ENCODE results near the gene CXCR4.

Gene CXCR4

GRCh38 chr2:136067897-136068580 is 49.9 kb downstream of the CXCR4 start:
- TF ChIP-seq, protein P1, sequence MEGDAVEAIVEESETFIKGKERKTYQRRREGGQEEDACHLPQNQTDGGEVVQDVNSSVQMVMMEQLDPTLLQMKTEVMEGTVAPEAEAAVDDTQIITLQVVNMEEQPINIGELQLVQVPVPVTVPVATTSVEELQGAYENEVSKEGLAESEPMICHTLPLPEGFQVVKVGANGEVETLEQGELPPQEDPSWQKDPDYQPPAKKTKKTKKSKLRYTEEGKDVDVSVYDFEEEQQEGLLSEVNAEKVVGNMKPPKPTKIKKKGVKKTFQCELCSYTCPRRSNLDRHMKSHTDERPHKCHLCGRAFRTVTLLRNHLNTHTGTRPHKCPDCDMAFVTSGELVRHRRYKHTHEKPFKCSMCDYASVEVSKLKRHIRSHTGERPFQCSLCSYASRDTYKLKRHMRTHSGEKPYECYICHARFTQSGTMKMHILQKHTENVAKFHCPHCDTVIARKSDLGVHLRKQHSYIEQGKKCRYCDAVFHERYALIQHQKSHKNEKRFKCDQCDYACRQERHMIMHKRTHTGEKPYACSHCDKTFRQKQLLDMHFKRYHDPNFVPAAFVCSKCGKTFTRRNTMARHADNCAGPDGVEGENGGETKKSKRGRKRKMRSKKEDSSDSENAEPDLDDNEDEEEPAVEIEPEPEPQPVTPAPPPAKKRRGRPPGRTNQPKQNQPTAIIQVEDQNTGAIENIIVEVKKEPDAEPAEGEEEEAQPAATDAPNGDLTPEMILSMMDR (IDR thresholded peaks at IDR 0.05; ENCODE audit: low read depth, low read length, missing control alignments), result no peak
- H3K4me3 ChIP-seq (ENCODE audit: low read depth, low read length), result no peak overlapping the region
- no peak for DNase-seq (ENCODE audit: low read depth)

- no peak for DNase-seq (ENCODE audit: low read depth)
- H3K4me3 ChIP-seq (ENCODE audit: low read depth, low read length), result no peak overlapping the region
- TF ChIP-seq, protein P1 (IDR thresholded peaks at IDR 0.05; ENCODE audit: low read depth, low read length, missing control alignments), result no peak
Observed at GRCh38 chr2:136067459-136067858, 50.5 kb downstream of the CXCR4 start.

GRCh38 chr2:136065907-136066306 is 52.0 kb downstream of the CXCR4 start:
- DNase-seq (ENCODE audit: low read depth), result no peak
- TF ChIP-seq, protein P1 (IDR thresholded peaks at IDR 0.05; ENCODE audit: low read depth, low read length, missing control alignments), result no peak
- no peak overlapping the region for H3K4me3 ChIP-seq (ENCODE audit: low read depth, low read length)

DNA sequence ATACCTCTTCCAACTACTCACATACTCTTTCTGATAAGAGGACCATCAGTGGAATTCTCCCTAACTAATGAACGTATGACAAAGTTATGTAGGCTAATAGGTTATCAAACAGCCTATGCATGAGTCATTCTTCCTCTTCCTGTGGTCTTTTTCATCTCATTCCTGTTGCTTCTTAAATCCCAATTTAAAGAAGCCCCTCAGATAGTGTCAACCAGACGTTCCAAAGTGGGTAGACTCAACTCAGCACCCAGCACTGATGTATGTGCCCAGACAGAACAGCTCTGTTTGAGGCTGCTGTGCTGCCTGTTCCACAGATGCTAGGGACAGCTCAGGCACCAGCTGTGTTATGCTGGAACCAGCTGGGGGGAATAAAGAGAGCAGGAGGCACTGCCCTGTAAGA is 52.6 kb downstream of the CXCR4 start:
- H3K4me3 ChIP-seq (ENCODE audit: low read depth, low read length), result no peak overlapping the region
- TF ChIP-seq, protein P1 (IDR thresholded peaks at IDR 0.05; ENCODE audit: low read depth, low read length, missing control alignments), result no peak
- no peak for DNase-seq (ENCODE audit: low read depth)

Data from GM12864 (cell line).